GM15510 (cell line): ENCODE data around the gene RAD51B.

ENCODE experiments used
- POLR2A ChIP-seq: IDR thresholded peaks from 3 replicates; pipeline ENCODE4 v1.6.1; 2011; ENCODE audit warnings: borderline replicate concordance; ENCODE audit not compliant: insufficient read length; ENCODE audit errors: extremely low read depth

The RAD51B gene

DNA sequence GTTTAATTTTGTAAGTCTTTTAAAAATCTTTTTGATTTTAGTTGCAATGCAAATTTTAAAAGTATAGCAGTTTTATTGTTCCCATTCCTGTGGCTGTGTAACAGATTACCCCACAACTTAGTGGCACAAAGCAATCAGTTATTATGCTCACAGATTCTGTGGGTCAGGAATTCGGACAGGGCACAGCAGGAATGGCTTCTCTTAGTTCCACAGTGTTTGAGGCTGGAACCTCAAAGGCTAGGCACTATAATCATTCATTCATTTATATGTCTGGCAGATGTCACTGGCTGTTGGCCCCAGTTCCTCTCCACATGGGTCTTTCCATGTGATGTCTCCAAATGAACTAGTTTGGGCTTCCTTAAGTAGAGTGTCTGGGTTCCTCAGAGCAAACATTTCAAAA lies 193.3 kb downstream of the RAD51B start:
- no peak for TF ChIP-seq POLR2A

DNA sequence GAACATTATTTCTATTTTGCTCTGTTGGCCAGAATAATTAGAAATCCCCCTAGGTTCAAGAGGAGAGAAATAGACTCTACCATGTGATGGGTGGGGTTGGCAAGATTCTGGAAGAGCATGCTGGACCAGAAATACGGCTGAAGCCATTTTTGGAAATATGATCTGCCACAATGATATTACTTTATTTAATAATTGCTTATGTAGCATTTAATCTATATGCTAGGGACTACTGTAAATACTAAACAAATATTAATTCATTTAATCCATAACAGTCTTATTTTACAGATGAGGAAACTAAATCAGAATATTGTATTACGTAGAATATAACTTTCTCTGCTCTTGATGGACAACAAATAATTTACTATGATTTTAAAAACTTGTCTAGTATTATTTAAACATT lies 193.7 kb downstream of the RAD51B start:
- no peak for TF ChIP-seq POLR2A

DNA sequence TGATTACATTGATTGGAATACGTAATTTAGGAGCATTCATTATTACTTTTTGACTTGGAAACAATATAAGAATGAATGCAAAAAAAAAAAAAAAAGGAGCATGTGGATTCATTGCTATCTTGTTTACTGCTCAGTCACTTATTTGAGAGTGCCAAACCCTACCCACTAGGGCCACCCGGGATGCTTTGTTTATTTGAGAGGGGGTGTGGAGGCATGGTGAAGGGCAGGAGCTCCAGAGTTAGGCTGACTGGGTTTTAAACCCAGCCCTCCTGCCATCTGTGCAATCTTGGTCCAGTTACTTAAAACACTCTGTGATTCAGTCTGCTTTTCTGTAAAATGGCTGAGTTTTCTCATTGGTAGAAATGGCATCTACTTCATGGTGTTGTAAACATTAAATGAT lies 195.2 kb downstream of the RAD51B start:
- TF ChIP-seq POLR2A = no peak

DNA sequence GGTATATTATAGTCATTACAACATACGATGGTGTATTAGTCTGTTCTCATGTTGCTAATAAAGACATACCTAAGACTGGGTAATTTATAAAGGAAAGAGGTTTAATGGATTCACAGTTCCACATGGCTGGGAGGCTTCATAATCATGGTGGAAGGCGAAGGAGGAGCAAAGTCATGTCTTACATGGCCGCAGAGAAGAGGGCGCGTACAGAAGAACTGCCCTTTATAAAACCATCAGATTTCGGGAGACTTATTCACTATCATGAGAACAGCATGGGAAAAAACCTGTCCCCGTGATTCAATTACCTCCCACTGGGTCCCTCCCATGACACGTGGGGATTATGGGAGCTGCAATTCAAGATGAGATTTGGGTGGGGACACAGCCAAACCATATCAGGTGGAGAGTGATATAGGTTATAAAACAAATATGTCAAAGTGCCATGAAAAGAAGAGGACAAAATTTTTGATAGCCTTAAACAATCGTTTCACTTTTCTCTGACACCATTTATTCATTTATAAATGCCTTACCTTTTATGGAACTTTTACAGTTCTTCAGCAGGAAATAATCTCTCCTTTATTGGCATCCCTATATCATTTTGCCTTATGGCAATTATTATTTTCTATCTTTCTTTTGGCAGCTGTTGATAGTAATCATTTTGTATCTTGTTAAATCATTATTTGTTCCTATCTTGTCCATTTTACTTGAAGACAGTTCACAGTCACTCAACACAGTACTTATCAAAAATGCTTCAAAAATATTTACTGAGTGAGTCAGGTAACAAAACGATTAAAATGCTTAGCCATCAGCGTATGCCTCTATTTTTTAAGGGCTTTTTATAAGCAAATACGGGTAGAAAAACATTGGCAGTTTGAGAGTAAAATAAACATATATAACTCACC lies 196.0 kb downstream of the RAD51B start:
- no peak for TF ChIP-seq POLR2A

DNA sequence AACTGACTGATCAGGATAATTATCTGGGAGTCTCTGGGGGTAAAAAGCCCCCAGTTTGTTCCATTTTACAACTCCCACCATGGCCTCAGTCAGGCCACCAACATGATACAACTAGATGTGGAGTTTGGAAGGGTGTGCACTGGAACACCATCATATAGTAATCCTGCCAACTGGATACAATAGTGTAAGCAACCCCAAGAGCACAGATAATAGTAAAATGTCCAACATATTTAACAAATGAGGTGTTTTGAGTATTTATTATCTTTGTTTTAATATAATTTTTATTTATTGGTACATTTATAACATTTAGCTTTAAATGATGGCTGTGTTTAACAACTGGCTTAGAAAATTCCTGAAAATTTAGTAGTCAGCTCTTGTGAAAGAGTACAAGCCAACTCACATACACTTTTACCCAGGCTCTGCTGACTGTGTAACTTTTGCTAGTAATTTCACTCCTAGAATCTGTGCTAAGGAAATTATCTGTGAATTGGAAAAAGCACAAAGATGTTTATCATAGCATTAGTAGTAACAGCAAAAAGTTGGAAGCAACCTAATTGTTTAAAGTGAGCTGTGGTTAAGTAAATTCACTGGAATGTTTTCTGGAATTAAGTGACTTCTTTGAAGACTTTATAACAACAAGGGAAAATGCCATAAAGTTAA lies 196.8 kb downstream of the RAD51B start:
- TF ChIP-seq POLR2A = no peak

DNA sequence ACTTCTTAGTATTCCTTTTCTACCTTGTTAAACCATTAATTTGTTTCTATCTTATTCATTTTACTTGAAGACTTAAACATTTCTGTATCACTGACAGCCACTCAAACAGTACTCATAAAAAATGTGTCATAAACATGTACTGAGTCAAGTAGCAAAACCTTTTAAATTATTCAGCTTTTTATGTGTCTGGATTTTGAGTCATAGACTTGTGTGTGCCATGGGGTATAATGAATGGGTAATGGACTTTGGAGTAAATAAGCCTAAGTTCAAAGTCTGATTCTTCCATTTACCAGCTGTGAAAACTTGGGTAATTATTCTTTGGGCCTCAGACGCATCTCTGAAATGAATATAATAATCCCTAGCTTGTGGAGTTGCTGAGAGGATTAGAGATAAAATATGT lies 199.0 kb downstream of the RAD51B start:
- TF ChIP-seq POLR2A = no peak

DNA sequence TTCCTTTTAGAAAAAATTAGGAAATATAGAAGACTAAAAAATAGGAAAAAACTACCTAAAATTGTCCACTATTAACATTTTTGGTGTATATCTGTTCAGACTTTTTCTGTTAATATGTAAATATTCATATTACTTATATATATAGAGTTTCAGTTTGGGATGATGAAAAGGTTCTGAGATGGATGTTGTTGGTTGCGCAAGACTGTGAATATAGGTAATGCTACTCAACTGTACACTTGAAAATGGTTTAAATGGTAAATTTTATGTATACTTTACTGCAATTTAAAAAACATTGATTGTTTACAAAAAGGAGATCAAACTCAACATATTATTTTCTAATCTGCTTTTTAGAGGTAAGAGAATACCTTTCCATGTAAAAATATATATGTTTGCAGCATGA lies 200.9 kb downstream of the RAD51B start:
- TF ChIP-seq POLR2A = no peak

DNA sequence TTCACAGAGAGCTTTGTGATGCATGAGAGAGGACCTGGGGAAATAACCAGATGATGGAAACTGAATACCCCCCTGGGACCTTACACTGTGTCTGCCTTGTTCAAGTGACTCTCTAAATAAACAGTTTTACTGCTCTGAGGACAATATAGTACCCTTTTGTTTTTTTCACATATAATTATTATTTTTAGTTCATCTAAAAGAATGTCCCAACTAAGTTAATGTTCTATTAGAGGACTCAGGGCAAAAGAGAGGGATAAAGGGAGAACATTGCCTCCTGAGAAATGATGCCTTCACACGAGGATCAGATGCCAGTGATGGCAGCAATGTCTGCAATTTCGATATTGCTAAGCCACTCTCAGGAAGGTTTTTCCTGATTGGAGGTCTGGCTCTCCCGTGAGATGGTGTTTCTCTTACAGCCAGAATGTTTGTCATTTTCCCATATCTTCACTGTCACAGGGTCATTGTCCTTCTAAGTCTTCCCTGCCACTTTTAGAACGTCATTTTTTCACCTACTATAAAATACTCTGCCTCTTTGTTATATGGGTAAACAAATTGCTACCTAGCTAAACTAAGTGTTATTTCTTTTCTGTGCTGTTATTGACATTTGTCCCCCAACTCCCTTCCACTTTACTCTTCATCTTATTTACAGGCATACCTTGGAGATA lies 201.6 kb downstream of the RAD51B start:
- no peak for TF ChIP-seq POLR2A

DNA sequence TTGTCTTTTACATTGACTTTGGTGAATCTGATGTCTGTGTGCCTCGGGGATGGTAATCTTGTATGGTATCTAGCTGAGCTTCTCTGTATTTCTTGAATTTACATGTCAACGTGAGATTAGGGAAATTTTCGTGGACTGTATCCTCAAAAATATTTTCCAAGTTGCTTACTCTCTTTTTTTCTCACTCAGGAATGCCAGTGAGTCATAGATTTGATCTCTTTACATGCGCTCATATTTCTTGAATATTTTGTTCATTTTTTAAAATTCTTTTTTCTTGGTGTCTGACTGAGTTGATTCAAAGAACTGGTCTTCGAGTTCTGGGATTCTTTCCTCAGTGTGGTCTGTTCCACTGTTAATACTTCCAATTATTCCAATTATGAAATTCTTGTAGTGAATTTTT lies 207.7 kb downstream of the RAD51B start:
- no peak for TF ChIP-seq POLR2A

DNA sequence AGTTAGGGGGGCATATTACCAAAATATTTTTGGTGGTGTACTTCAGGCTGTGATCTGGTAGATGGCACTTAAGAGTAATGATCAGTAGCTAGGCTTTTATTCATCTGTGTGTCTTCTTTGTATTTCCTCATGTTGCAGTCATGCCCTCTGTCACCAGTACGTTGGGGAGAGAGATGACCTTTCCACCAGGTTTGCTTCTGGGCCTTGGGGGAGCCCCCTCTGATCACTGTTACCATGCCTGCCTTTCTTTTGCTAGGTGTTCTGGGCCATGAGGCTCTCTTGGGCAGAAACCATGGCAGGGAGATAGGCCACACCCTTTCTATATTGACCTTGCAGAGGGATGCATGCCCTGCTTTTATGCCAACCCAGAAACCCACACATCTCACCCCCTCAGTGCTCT lies 208.5 kb downstream of the RAD51B start:
- TF ChIP-seq POLR2A = no peak

DNA sequence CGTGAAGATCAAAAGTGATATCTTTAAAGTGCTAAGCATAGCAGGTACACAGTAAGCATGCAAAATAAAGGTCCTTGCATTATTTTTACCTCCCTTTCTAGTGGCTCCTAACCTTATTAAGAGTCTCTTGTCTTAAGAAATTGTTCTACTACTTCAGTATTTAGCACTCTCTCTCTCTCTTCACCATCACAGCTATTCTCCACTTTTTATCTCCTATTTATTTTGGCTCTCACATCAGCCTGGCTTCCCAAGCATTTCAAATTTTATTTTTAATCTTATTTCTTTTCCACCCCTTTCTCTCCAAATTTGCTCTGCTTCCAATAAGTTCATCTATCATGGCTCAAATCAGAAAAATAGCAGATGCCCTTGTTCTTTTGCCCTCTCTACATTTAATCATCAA lies 212.6 kb downstream of the RAD51B start:
- TF ChIP-seq POLR2A = no peak

DNA sequence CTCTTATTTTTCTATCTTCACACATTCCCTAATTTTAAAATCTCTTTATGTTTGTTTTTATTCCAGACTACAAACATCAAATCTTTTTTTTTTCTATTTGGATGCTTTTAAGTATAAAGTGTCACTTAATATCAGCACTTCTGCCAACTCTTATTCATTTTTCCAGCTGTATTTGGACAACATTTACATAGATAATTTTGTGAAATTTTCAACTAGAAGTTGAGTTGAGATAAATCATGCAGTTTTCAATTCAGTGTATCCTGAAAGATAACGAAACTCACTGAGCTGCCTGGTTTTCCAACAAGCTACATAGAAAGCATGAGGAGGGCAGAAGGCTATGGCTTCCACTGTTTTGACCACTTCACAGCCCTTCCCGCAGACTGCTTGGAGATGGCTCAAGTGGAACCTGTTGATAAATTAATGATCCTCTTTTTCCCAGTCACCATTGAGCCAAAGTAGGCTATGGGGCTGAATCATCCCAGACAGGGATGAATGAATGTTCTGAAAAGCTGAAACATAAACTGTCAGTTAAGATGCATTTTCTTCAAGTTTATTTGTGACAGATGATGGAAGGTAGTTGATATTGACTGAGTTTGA lies 213.9 kb downstream of the RAD51B start:
- TF ChIP-seq POLR2A = no peak

DNA sequence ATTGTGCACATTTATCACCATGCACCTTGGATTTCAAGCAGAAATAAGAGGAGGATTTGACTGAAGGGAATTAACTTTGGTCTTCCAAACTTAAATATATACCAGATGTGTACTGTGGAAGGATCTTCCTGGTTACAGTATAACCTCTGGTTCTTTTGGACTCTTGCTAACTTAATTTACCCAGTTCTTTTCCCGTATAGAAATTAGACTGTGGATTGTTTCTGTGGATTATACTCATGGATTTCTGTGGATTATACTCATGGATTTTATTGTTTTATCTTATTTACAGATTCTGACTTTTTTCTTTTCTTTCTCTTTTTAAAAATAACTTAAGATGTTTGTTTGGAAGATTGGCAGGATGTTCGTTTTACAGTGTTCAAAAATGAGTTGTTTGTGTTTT lies 215.3 kb downstream of the RAD51B start:
- no peak for TF ChIP-seq POLR2A

DNA sequence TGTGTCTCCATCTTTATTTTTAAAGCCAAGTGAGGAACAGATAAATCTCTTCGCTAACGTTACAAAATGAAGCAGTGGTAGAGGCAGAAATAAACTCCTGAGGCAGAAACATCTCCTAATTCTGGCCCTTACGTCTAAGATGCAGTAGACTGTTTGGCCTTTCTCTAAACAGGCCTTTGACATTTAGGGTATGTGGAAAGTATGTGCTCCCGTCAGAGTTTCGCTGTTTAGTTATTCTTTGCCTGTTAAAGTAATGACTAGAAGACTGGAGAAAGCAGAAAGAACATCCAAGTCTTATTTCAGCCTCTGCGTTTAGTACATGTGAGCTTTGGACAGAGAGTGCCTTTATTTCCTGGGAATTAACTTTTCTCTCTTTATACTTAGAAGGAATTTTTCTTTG lies 216.6 kb downstream of the RAD51B start:
- TF ChIP-seq POLR2A = no peak

DNA sequence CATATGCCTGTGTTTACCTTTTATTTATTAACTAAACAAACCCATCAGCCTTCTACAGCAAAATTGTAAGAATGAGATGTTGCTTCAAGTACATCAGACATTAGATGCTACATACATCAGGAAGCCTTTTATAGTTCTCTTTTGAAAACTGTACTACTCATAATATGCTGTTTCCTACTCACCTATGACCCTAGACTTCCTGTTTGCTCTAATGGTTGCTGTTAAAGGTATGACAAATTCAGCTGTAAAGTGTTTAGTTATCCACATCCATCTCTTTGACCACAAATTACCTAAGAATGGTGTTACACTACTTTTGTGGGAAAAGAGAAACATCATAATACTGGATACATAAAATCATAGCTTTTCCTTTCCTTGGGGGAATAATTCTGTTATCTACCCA lies 220.0 kb downstream of the RAD51B start:
- TF ChIP-seq POLR2A = no peak
